NOMO-1 treated with DMSO at 0.1 percent for 48 hours (cell line): Measurements from ENCODE around the gene UBB.
A peak's percentile ranks its signal among the peaks of the same experiment; 100 is the strongest.

Experiments used
- DNase-seq: peaks from one replicate; lab custom pipeline; 2025; ENCODE audit not compliant: unreplicated experiment; lab: John Stamatoyannopoulos, UW

Gene UBB

GRCh38 chr17:16380640-16381495, at the start of gene UBB:
UBB (plus strand) TSS chr17:16381091; CDS start chr17:16381908, 817 bp downstream.
- DNase-seq, result peak; percentile 91

GRCh38 chr17:16338391-16338790, 42.5 kb upstream of the UBB start:
- DNase-seq, result no peak

GRCh38 chr17:16339402-16339801, 41.5 kb upstream of the UBB start:
- DNase-seq, result no peak

GRCh38 chr17:16339959-16340358, 40.9 kb upstream of the UBB start:
- no peak for DNase-seq

GRCh38 chr17:16342979-16343378, 37.9 kb upstream of the UBB start:
- DNase-seq, result no peak

GRCh38 chr17:16343569-16343968, 37.3 kb upstream of the UBB start:
- DNase-seq, result no peak

- DNase-seq, result no peak
These were observed 35.3 kb upstream of the UBB start for GRCh38 chr17:16345565-16345964.

- DNase-seq, result no peak
These were observed 34.1 kb upstream of the UBB start for GRCh38 chr17:16346721-16347271.

- DNase-seq, result no peak
These were observed 32.3 kb upstream of the UBB start for GRCh38 chr17:16348586-16348985.

- DNase-seq, result no peak
These were observed 31.5 kb upstream of the UBB start for GRCh38 chr17:16349431-16349830.

GRCh38 chr17:16351831-16352230, 29.1 kb upstream of the UBB start:
- no peak for DNase-seq

- peak; percentile 13 for DNase-seq
These were observed 28.6 kb upstream of the UBB start for GRCh38 chr17:16352303-16352666.

- peak; percentile 34 for DNase-seq
These were observed 28.1 kb upstream of the UBB start for GRCh38 chr17:16352667-16353316.

GRCh38 chr17:16353317-16354174, 27.3 kb upstream of the UBB start, which contains the start of gene CENPV:
CENPV (minus strand) TSS chr17:16353469; CDS start chr17:16353436, 33 bp downstream.
- DNase-seq, result peak; percentile 29

GRCh38 chr17:16354585-16354984, 26.3 kb upstream of the UBB start:
- no peak for DNase-seq

GRCh38 chr17:16358394-16358793, 22.5 kb upstream of the UBB start:
- no peak for DNase-seq

- DNase-seq, result no peak
These were observed 19.0 kb upstream of the UBB start for GRCh38 chr17:16361874-16362273.

GRCh38 chr17:16363749-16364536, 16.9 kb upstream of the UBB start:
- DNase-seq, result peak; percentile 76

- no peak for DNase-seq
These were observed 16.3 kb upstream of the UBB start for GRCh38 chr17:16364625-16365024.

GRCh38 chr17:16371742-16372141, 9.1 kb upstream of the UBB start:
- DNase-seq, result no peak
